Endothelial cell of umbilical vein (primary cell): Measurements from ENCODE around the gene FARP1. TPM values are rescaled to one million over a fixed set of nuclear protein-coding genes. Genes with fewer than 3 reads are reported as not detected.

Experiments used
- BruUV-seq: library from RNA; stranded (reverse); fragments of 400-500 nt; replicated peaks from 2 replicates; lab custom pipeline; 2021; lab: Mats Ljungman, UMichigan
- CTCF ChIA-PET: fragments of 300-600, 350-600 bp; sonication (Branson Sonifier 250); formaldehyde crosslinking; loops from one replicate; lab custom pipeline; 2021; ENCODE audit warnings: antibody characterized with exemption, inconsistent platforms; lab: Charles Lee
- POLR2A ChIA-PET: fragments of 300-600, 350-600 bp; sonication (Branson Sonifier 250); formaldehyde crosslinking; loops from one replicate; lab custom pipeline; 2021; ENCODE audit warnings: antibody characterized with exemption, inconsistent platforms; lab: Charles Lee
- DNase-seq: peaks from one replicate; pipeline ENCODE4 v3.0.0-alpha.2; 2011; ENCODE audit warnings: low read depth, low spot score
- FAIRE-seq: peaks from 2 replicates; lab custom pipeline; 2011; peaks lifted over from hg19 to GRCh38; lab: Jason Lieb, UNC
- H2AFZ ChIP-seq: 2 replicates; pipeline ENCODE4 v1.6.0; 2012; ENCODE audit warnings: low read depth, low read length, control low read depth, inconsistent platforms
- H3K27ac ChIP-seq: 2 replicates; pipeline ENCODE4 v1.5.1; 2011; ENCODE audit warnings: low read depth, mild to moderate bottlenecking, control low read depth, low read length, moderate library complexity; ENCODE audit not compliant: insufficient read depth
- H3K27me3 ChIP-seq, 2 experiments: 2 replicates each; pipeline versions ENCODE4 v1.6.0 to v1.6.1; 2011; ENCODE audit warnings: low read length in 2 of 2, mixed read lengths in 1 of 2; ENCODE audit not compliant: control insufficient read depth in 2 of 2, insufficient read depth in 2 of 2
- H3K36me3 ChIP-seq, 2 experiments: 2 replicates in 1 of 2; 3 replicates in 1 of 2; pipeline ENCODE4 v1.5.1; 2011; ENCODE audit warnings: low read length in 2 of 2, mild to moderate bottlenecking in 1 of 2, moderate library complexity in 1 of 2; ENCODE audit not compliant: control insufficient read depth in 2 of 2, insufficient read depth in 2 of 2; ENCODE audit errors: extremely low read depth in 1 of 2
- H3K4me1 ChIP-seq: 3 replicates; pipeline ENCODE4 v1.5.1; 2011; ENCODE audit warnings: mild to moderate bottlenecking, low read length; ENCODE audit not compliant: control insufficient read depth, insufficient read depth; ENCODE audit errors: extremely low read depth
- H3K4me2 ChIP-seq: 2 replicates; pipeline ENCODE4 v1.6.1; 2011; ENCODE audit warnings: low read length, control low read depth, mixed read lengths; ENCODE audit not compliant: insufficient read depth
- H3K4me3 ChIP-seq, 3 experiments: fragments of 200-600 bp in 1 of 3; sonication (generic), shearing (Covaris generic) in 1 of 3; replicated peaks in 1 of 3; 2 replicates each; pipeline ENCODE4 v1.5.1; 2011 to 2016; ENCODE audit warnings: control low read depth in 3 of 3, low read length in 3 of 3, mild to moderate bottlenecking in 2 of 3, inconsistent platforms in 1 of 3, low read depth in 1 of 3, moderate library complexity in 1 of 3; ENCODE audit not compliant: insufficient read depth in 1 of 3
- H3K79me2 ChIP-seq: 2 replicates; pipeline ENCODE4 v1.6.0; 2012; ENCODE audit warnings: low read length, inconsistent platforms; ENCODE audit not compliant: control insufficient read depth, insufficient read depth
- H3K9ac ChIP-seq: replicated peaks from 2 replicates; pipeline ENCODE3; 2011; ENCODE audit warnings: low read length, control low read depth; ENCODE audit not compliant: insufficient read depth; ENCODE audit errors: extremely low read depth
- H3K9me1 ChIP-seq: replicated peaks from 3 replicates; pipeline ENCODE4 v1.6.0; 2011; ENCODE audit warnings: mild to moderate bottlenecking, low read length; ENCODE audit not compliant: control insufficient read depth, insufficient read depth; ENCODE audit errors: extremely low read depth
- H3K9me3 ChIP-seq: replicated peaks from 2 replicates; pipeline ENCODE4 v1.5.1; 2012; ENCODE audit warnings: low read length, inconsistent platforms; ENCODE audit not compliant: control insufficient read depth, insufficient read depth
- H4K20me1 ChIP-seq: replicated peaks from 2 replicates; pipeline ENCODE3; 2011; ENCODE audit warnings: mild to moderate bottlenecking, low read length; ENCODE audit not compliant: control insufficient read depth, insufficient read depth; ENCODE audit errors: extremely low read depth
- EZH2 ChIP-seq: IDR thresholded peaks from 2 replicates; pipeline ENCODE4 v1.6.1; 2012; ENCODE audit warnings: borderline replicate concordance, low read depth, mild to moderate bottlenecking, moderate library complexity, low read length, inconsistent platforms; ENCODE audit not compliant: severe bottlenecking
- FOS ChIP-seq: IDR thresholded peaks from 2 replicates; pipeline ENCODE4 v1.6.1; 2011; ENCODE audit warnings: mild to moderate bottlenecking, low read length, moderate library complexity, borderline replicate concordance; ENCODE audit not compliant: insufficient read depth
- GATA2 ChIP-seq: IDR thresholded peaks from 2 replicates; pipeline ENCODE4 v1.7.0; 2011; ENCODE audit warnings: low read depth, mild to moderate bottlenecking, moderate library complexity, mixed read lengths, low read length; ENCODE audit not compliant: insufficient read length, insufficient read depth
- JUN ChIP-seq: IDR thresholded peaks from 2 replicates; pipeline ENCODE4 v1.6.1; 2011; ENCODE audit warnings: borderline replicate concordance, low read depth; ENCODE audit not compliant: insufficient read length, insufficient read depth
- MYC ChIP-seq: IDR thresholded peaks from one replicate; pipeline ENCODE4 v1.6.1; 2011; ENCODE audit warnings: mild to moderate bottlenecking, low read depth, low read length
- POLR2A ChIP-seq: IDR thresholded peaks from 2 replicates; pipeline ENCODE4 v1.6.1; 2012; ENCODE audit warnings: low read depth, mild to moderate bottlenecking, control low read depth, low read length
- POLR2AphosphoS5 ChIP-seq: IDR thresholded peaks from 2 replicates; pipeline ENCODE4 v1.6.1; 2012; ENCODE audit warnings: low read depth, mild to moderate bottlenecking, control low read depth, low read length, moderate library complexity; ENCODE audit not compliant: insufficient read depth
- dilution Hi-C: fragments of 300-500 bp; cut with MboI; formaldehyde crosslinking; loops from one replicate; pipeline ENCODE4 v1.15.0; 2019; ENCODE audit warnings: low sequenced_read_pairs; ENCODE audit not compliant: extremely low pct_ligation_motif_present
- intact Hi-C: fragments of 100-400 bp; cut with micrococcal nuclease; formaldehyde crosslinking; loops from one replicate; pipeline ENCODE4 v1.10.0; 2022
- polyA plus RNA-seq, 4 experiments: library from polyadenylated mRNA; depleted of rRNA in 3 of 4; stranded (reverse) in 3 of 4; unstranded in 1 of 4; fragments of >200 nt; gene quantifications; 2 replicates each; pipeline versions ENCODE4 v1.2.1 to v1.2.3, GENCODE V29; 2011 to 2012; ENCODE audit warnings: missing spikeins in 1 of 4
- total RNA-seq: library from RNA; stranded (reverse); gene quantifications from 2 replicates; pipeline ENCODE4 v1.2.3, GENCODE V29; 2021
- TF ChIP-seq, protein P1 (sequence below): IDR thresholded peaks from 2 replicates; pipeline ENCODE4 v1.6.1; 2011; ENCODE audit not compliant: insufficient read depth, insufficient read length
- TF ChIP-seq, protein P2 (sequence below), 2 donors: IDR thresholded peaks; 1 replicate in 1 of 2; 2 replicates in 1 of 2; pipeline ENCODE4 v1.5.1; 2011; ENCODE audit warnings: low read length in 2 of 2, mild to moderate bottlenecking in 2 of 2, moderate library complexity in 2 of 2, control low read depth in 1 of 2, inconsistent platforms in 1 of 2, low read depth in 1 of 2; ENCODE audit not compliant: insufficient read depth in 1 of 2; ENCODE audit errors: extremely low read depth in 1 of 2

FARP1 gene
- total and polyA plus RNA-seq, 2 donors (not counting 3 experiments of a cell fraction or from before 2014, with no cell fraction given) = 19.0 to 77.7 TPM

DNA sequence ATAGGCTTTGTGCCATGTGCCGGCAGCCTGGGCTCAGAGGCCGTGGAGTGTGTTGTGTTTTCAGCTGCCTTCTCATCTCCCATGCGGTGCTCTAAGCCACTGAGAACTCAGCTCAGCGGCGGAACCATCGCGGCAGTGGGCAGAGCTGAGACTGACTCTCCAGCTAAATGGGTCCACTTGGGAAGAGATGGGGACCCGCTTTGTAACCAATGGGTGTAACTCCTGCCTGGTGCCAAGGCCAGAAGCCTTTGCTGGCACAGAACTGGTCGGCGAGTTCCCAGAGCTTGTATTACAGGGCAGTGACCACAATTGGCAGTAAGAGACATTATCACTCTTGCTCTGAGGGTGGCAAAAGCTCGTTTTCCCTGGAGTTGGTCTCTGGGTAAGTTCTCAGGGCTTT lies 251.0 kb downstream of the FARP1 start:
- Histone ChIP-seq H3K36me3 (peaks cover 0 to 9% of the 10 kb centered on the region in 2 experiments), H3K4me3 (no peak overlapping the region), H3K9me1 (no peaks in the 10 kb centered on the region), H3K9me3 (no peaks in the 10 kb centered on the region), H3K4me1 (no peaks in the 10 kb centered on the region), H3K27me3 (no peaks in the 10 kb centered on the region), H3K79me2 (no peaks in the 10 kb centered on the region), H4K20me1 (no peaks in the 10 kb centered on the region), H3K4me2 (no peak overlapping the region), H2AFZ (no peak overlapping the region), H3K27ac (no peak overlapping the region), H3K9ac (no peak overlapping the region)
- TF ChIP-seq JUN (no peak), POLR2AphosphoS5 (no peak), POLR2A (no peak), EZH2 (no peak), GATA2 (no peak), FOS (no peak), MYC (no peak)
- TF ChIP-seq, protein P1, sequence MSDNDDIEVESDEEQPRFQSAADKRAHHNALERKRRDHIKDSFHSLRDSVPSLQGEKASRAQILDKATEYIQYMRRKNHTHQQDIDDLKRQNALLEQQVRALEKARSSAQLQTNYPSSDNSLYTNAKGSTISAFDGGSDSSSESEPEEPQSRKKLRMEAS = no peak
- TF ChIP-seq, protein P2, sequence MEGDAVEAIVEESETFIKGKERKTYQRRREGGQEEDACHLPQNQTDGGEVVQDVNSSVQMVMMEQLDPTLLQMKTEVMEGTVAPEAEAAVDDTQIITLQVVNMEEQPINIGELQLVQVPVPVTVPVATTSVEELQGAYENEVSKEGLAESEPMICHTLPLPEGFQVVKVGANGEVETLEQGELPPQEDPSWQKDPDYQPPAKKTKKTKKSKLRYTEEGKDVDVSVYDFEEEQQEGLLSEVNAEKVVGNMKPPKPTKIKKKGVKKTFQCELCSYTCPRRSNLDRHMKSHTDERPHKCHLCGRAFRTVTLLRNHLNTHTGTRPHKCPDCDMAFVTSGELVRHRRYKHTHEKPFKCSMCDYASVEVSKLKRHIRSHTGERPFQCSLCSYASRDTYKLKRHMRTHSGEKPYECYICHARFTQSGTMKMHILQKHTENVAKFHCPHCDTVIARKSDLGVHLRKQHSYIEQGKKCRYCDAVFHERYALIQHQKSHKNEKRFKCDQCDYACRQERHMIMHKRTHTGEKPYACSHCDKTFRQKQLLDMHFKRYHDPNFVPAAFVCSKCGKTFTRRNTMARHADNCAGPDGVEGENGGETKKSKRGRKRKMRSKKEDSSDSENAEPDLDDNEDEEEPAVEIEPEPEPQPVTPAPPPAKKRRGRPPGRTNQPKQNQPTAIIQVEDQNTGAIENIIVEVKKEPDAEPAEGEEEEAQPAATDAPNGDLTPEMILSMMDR (IDR thresholded peaks at IDR 0.05; ENCODE audit: extremely low read depth in 1 of 2, insufficient read depth in 1 of 2, low read depth in 1 of 2, low read length in 2 of 2) = no peak
- FAIRE-seq (no peak), DNase-seq (no peak)
- no TSS peak for BruUV-seq
- dilution Hi-C loops (no loop called here), intact Hi-C loops (no loop called here)
- ChIA-PET POLR2A (no interaction called here), CTCF (no interaction called here)
